ENCODE measurements around the gene YPEL3. TPM values are rescaled to one million over a fixed set of nuclear protein-coding genes. Genes with fewer than 3 reads are reported as not detected.
A peak's percentile ranks its signal among the peaks of the same experiment; 100 is the strongest.

YPEL3 gene
- total RNA-seq (2021; fragmentation: NEBNext Ultra II Directional; extraction: Animal tissue kit (Norgen Biotek cat#: 25700)): 10 to 100 TPM; 17.2 to 28.4 (median 19.1) TPM
- long read RNA-seq, partial matches to known transcripts: 0 of 4 reads
- long read RNA-seq, other reads (novel, unspliced or antisense): 1 of 4 reads

- H3K27me3 Mint-ChIP-seq (ENCODE audit: insufficient read depth): peaks cover 4% of the 10 kb centered on the region
- H3K4me1 Mint-ChIP-seq (ENCODE audit: low read depth): peaks cover 23% of the 10 kb centered on the region
- H3K4me3 Mint-ChIP-seq: peak within 1 kb of the TSS; percentile 84
- peaks cover 20% of the 10 kb centered on the region for H3K9me3 Mint-ChIP-seq
- TF ChIP-seq CTCF (IDR thresholded peaks at IDR 0.05): no peak
- H3K27ac Mint-ChIP-seq: peak within 1 kb of the TSS; percentile 69
- peaks cover 16% of the 10 kb centered on the region for H3K36me3 Mint-ChIP-seq (ENCODE audit: low read depth)
- peak; percentile 67 for DNase-seq
Observed at GRCh38 chr16:30096105-30096861, at the start of gene YPEL3. Gene YPEL3, minus strand, starts transcription at chr16:30096213. Its CDS starts 731 bp downstream, at chr16:30095482.

- H3K9me3 Mint-ChIP-seq: peaks cover 23% of the 10 kb centered on the region
- no peak overlapping the region for H3K27ac Mint-ChIP-seq
- no peaks in the 10 kb centered on the region for H3K4me1 Mint-ChIP-seq (ENCODE audit: low read depth)
- H3K27me3 Mint-ChIP-seq (ENCODE audit: insufficient read depth): peaks cover 10% of the 10 kb centered on the region
- no peak for TF ChIP-seq CTCF (IDR thresholded peaks at IDR 0.05)
- peaks cover 15% of the 10 kb centered on the region for H3K36me3 Mint-ChIP-seq (ENCODE audit: low read depth)
- no peak for DNase-seq
- H3K4me3 Mint-ChIP-seq: no peak overlapping the region
Observed at GRCh38 chr16:30145657-30146056, 49.6 kb upstream of the YPEL3 start.

GRCh38 chr16:30144917-30145316 lies 48.9 kb upstream of the YPEL3 start:
- H3K27me3 Mint-ChIP-seq (ENCODE audit: insufficient read depth): peaks cover 13% of the 10 kb centered on the region
- H3K36me3 Mint-ChIP-seq (ENCODE audit: low read depth): peaks cover 15% of the 10 kb centered on the region
- no peaks in the 10 kb centered on the region for H3K4me1 Mint-ChIP-seq (ENCODE audit: low read depth)
- no peak for TF ChIP-seq CTCF (IDR thresholded peaks at IDR 0.05)
- no peak overlapping the region for H3K27ac Mint-ChIP-seq
- no peak for DNase-seq
- H3K4me3 Mint-ChIP-seq: no peak overlapping the region
- peaks cover 16% of the 10 kb centered on the region for H3K9me3 Mint-ChIP-seq

GRCh38 chr16:30144017-30144416 lies 48.0 kb upstream of the YPEL3 start:
- Mint-ChIP-seq H3K36me3 (ENCODE audit: low read depth) (peaks cover 7% of the 10 kb centered on the region; the same call in 1 of the 2 replicates), H3K4me1 (ENCODE audit: low read depth) (no peaks in the 10 kb centered on the region), H3K9me3 (peaks cover 7% of the 10 kb centered on the region), H3K4me3 (no peak overlapping the region), H3K27me3 (ENCODE audit: insufficient read depth) (peaks cover 15% of the 10 kb centered on the region), H3K27ac (no peak overlapping the region)
- no peak for DNase-seq
- TF ChIP-seq CTCF (IDR thresholded peaks at IDR 0.05): no peak

- Mint-ChIP-seq H3K9me3 (no peaks in the 10 kb centered on the region; the same call in none of the 2 replicates), H3K27ac (no peak overlapping the region), H3K36me3 (ENCODE audit: low read depth) (0 out of 2 replicates have a peak, but pooled peaks cover under 1% of the 10 kb centered on the region), H3K4me3 (no peak overlapping the region), H3K27me3 (ENCODE audit: insufficient read depth) (peaks cover 14% of the 10 kb centered on the region), H3K4me1 (ENCODE audit: low read depth) (no peaks in the 10 kb centered on the region)
- TF ChIP-seq CTCF (IDR thresholded peaks at IDR 0.05): no peak; the same call in 1 of the 2 replicates
- DNase-seq: no peak
Observed at GRCh38 chr16:30143347-30143702, 47.3 kb upstream of the YPEL3 start.

Data from HFFc6 (cell line).